Measurements from ENCODE around the gene LIAS.

LIAS gene

GRCh38 chr4:39429476-39430334, 29.2 kb upstream of the LIAS start:
- Histone ChIP-seq H2BK12ac (ENCODE audit: low read length) (no peak overlapping the region), H3K9me3 (replicated peaks in 1 of 2; ENCODE audit: control insufficient read depth in 2 of 2, insufficient read depth in 1 of 2, low read depth in 1 of 2, low read length in 2 of 2) (no peaks in the 10 kb centered on the region), H3K36me3 (replicated peaks in 1 of 2; ENCODE audit: control insufficient read depth in 2 of 2, insufficient read depth in 2 of 2, low read length in 2 of 2) (no peaks in the 10 kb centered on the region), H3K4me2 (ENCODE audit: insufficient read depth, low read length, poor library complexity, severe bottlenecking) (no peak overlapping the region), H3K9ac (ENCODE audit: low read depth, low read length, poor library complexity) (no peak overlapping the region), H2AFZ (ENCODE audit: low read length) (no peak overlapping the region), H4K8ac (ENCODE audit: low read depth, low read length) (no peak overlapping the region), H3K4ac (ENCODE audit: low read length) (no peak overlapping the region), H2BK15ac (ENCODE audit: low read length) (no peak overlapping the region), H4K91ac (ENCODE audit: low read depth, low read length, poor library complexity) (no peak overlapping the region), H3K79me1 (ENCODE audit: low read depth, low read length) (no peaks in the 10 kb centered on the region), H3K14ac (ENCODE audit: low read length) (no peak overlapping the region), H2AK5ac (ENCODE audit: low read depth, low read length) (no peak overlapping the region), H2BK5ac (ENCODE audit: low read length) (no peak overlapping the region), H3K27ac (replicated peaks; ENCODE audit: low read length) (no peak overlapping the region), H3K23ac (ENCODE audit: low read depth, low read length, poor library complexity) (no peak overlapping the region), H2BK120ac (ENCODE audit: low read depth, low read length) (no peak overlapping the region), H3K27me3 (ENCODE audit: control insufficient read depth in 3 of 3, insufficient read depth in 3 of 3, low read depth in 1 of 3, low read length in 3 of 3) (peaks cover 0 to 3% (median 0%) of the 10 kb centered on the region in 3 experiments), H3K18ac (ENCODE audit: low read length) (no peak overlapping the region), H3K4me3 (ENCODE audit: low read length in 2 of 2) (no peak overlapping the region), H3K4me1 (ENCODE audit: control insufficient read depth in 2 of 2, insufficient read depth in 1 of 2, low read depth in 1 of 2, low read length in 2 of 2) (peaks cover 0 to 3% of the 10 kb centered on the region in 2 donors)
- no CpG with 5 or more reads among the region's 4 CpGs for WGBS, 2 donors (ENCODE audit: extremely low coverage in 2 of 2, insufficient read length in 2 of 2, insufficient replicate concordance in 1 of 2)
- no peak for DNase-seq (ENCODE audit: low spot score)

GRCh38 chr4:39433878-39434492, 24.9 kb upstream of the LIAS start:
- H3K14ac ChIP-seq (ENCODE audit: low read length) = no peak overlapping the region
- WGBS, 2 donors (ENCODE audit: extremely low coverage in 2 of 2, insufficient read length in 2 of 2, insufficient replicate concordance in 1 of 2) = no CpG with 5 or more reads among the region's 11 CpGs

GRCh38 chr4:39435659-39436563, 22.9 kb upstream of the LIAS start:
- no peak overlapping the region for H3K23ac ChIP-seq (ENCODE audit: low read depth, low read length, poor library complexity)
- no CpG with 5 or more reads among the region's 7 CpGs for WGBS, 2 donors (ENCODE audit: extremely low coverage in 2 of 2, insufficient read length in 2 of 2, insufficient replicate concordance in 1 of 2)
- no peak overlapping the region for H3K4ac ChIP-seq (ENCODE audit: low read length)

More at GRCh38 chr4:39433878-39434492, 24.9 kb upstream of the LIAS start:
- Histone ChIP-seq H3K79me1 (ENCODE audit: low read depth, low read length) (no peaks in the 10 kb centered on the region), H3K4me3 (ENCODE audit: low read length in 2 of 2) (no peak overlapping the region), H3K23ac (ENCODE audit: low read depth, low read length, poor library complexity) (no peak overlapping the region), H3K4ac (ENCODE audit: low read length) (no peak overlapping the region), H3K4me2 (ENCODE audit: insufficient read depth, low read length, poor library complexity, severe bottlenecking) (no peak overlapping the region), H3K9ac (ENCODE audit: low read depth, low read length, poor library complexity) (no peak overlapping the region), H2BK15ac (ENCODE audit: low read length) (no peak overlapping the region), H3K9me3 (replicated peaks in 1 of 2; ENCODE audit: control insufficient read depth in 2 of 2, insufficient read depth in 1 of 2, low read depth in 1 of 2, low read length in 2 of 2) (no peaks in the 10 kb centered on the region), H2AFZ (ENCODE audit: low read length) (no peak overlapping the region), H2AK5ac (ENCODE audit: low read depth, low read length) (no peak overlapping the region), H3K27ac (replicated peaks; ENCODE audit: low read length) (no peak overlapping the region), H3K18ac (ENCODE audit: low read length) (no peak overlapping the region), H3K36me3 (replicated peaks in 1 of 2; ENCODE audit: control insufficient read depth in 2 of 2, insufficient read depth in 2 of 2, low read length in 2 of 2) (no peaks in the 10 kb centered on the region), H3K27me3 (ENCODE audit: control insufficient read depth in 3 of 3, insufficient read depth in 3 of 3, low read depth in 1 of 3, low read length in 3 of 3) (peaks cover 0 to 9% (median 0%) of the 10 kb centered on the region in 3 experiments), H2BK120ac (ENCODE audit: low read depth, low read length) (no peak overlapping the region), H4K91ac (ENCODE audit: low read depth, low read length, poor library complexity) (no peak overlapping the region), H2BK12ac (ENCODE audit: low read length) (no peak overlapping the region), H4K8ac (ENCODE audit: low read depth, low read length) (no peak overlapping the region), H3K4me1 (ENCODE audit: control insufficient read depth in 2 of 2, insufficient read depth in 1 of 2, low read depth in 1 of 2, low read length in 2 of 2) (peaks cover 0 to 3% of the 10 kb centered on the region in 2 donors), H2BK5ac (ENCODE audit: low read length) (no peak overlapping the region)
- DNase-seq (ENCODE audit: low spot score) = no peak

More at GRCh38 chr4:39435659-39436563, 22.9 kb upstream of the LIAS start:
- Histone ChIP-seq H2AK5ac (ENCODE audit: low read depth, low read length) (no peak overlapping the region), H3K4me3 (ENCODE audit: low read length in 2 of 2) (no peak overlapping the region), H3K14ac (ENCODE audit: low read length) (no peak overlapping the region), H3K4me1 (ENCODE audit: control insufficient read depth in 2 of 2, insufficient read depth in 1 of 2, low read depth in 1 of 2, low read length in 2 of 2) (no peaks in the 10 kb centered on the region), H3K36me3 (replicated peaks in 1 of 2; ENCODE audit: control insufficient read depth in 2 of 2, insufficient read depth in 2 of 2, low read length in 2 of 2) (no peaks in the 10 kb centered on the region), H4K8ac (ENCODE audit: low read depth, low read length) (no peak overlapping the region), H2BK120ac (ENCODE audit: low read depth, low read length) (no peak overlapping the region), H3K9ac (ENCODE audit: low read depth, low read length, poor library complexity) (no peak overlapping the region), H2BK5ac (ENCODE audit: low read length) (no peak overlapping the region), H3K27ac (replicated peaks; ENCODE audit: low read length) (no peak overlapping the region), H2BK12ac (ENCODE audit: low read length) (no peak overlapping the region), H3K4me2 (ENCODE audit: insufficient read depth, low read length, poor library complexity, severe bottlenecking) (no peak overlapping the region), H3K18ac (ENCODE audit: low read length) (no peak overlapping the region), H4K91ac (ENCODE audit: low read depth, low read length, poor library complexity) (no peak overlapping the region), H2BK15ac (ENCODE audit: low read length) (no peak overlapping the region), H2AFZ (ENCODE audit: low read length) (no peak overlapping the region), H3K9me3 (replicated peaks in 1 of 2; ENCODE audit: control insufficient read depth in 2 of 2, insufficient read depth in 1 of 2, low read depth in 1 of 2, low read length in 2 of 2) (no peaks in the 10 kb centered on the region), H3K79me1 (ENCODE audit: low read depth, low read length) (no peaks in the 10 kb centered on the region), H3K27me3 (ENCODE audit: control insufficient read depth in 3 of 3, insufficient read depth in 3 of 3, low read depth in 1 of 3, low read length in 3 of 3) (peaks cover 0 to 6% (median 0%) of the 10 kb centered on the region in 3 experiments)
- DNase-seq (ENCODE audit: low spot score) = no peak
